ENCODE results near the gene BTD.

GRCh38 chr3:15595955-15596354, 5.6 kb upstream of the BTD start:
- TF ChIP-seq EZH2 (IDR thresholded peaks at IDR 0.05; ENCODE audit: low read depth) (no peak), CTCF (conservative IDR thresholded peaks at IDR 0.05) (no peak)
